Body of pancreas (tissue), 4 donors: Measurements from ENCODE around the gene SLC4A4.

Experiments used
- CTCF ChIP-seq, 7 experiments: fragments of 450-650 bp in 4 of 7; fragments of 200-600 bp in 3 of 7; sonication (generic) in 3 of 7; IDR thresholded peaks; one replicate each; pipeline ENCODE4 v1.5.1; 2016 to 2019; ENCODE audit warnings: antibody characterized with exemption in 7 of 7
- POLR2A ChIP-seq, 3 donors: fragments of 450-650 bp; IDR thresholded peaks; one replicate each; pipeline ENCODE4 v1.6.1; 2016; ENCODE audit warnings: antibody characterized with exemption in 3 of 3, mild to moderate bottlenecking in 2 of 3

GRCh38 chr4:71538528-71538927, 199.7 kb downstream of the SLC4A4 start:
- TF ChIP-seq CTCF (IDR thresholded peaks at IDR 0.05) (no peak), POLR2A (IDR thresholded peaks at IDR 0.05) (no peak)
